ENCODE measurements around the gene MSRB1.
A peak's percentile ranks its signal among the peaks of the same experiment; 100 is the strongest.
"Not testable (repeated sequence)": the region's sequence is repeated elsewhere in the genome, so short reads cannot be mapped to it uniquely, and the experiment has no call there.

MSRB1 gene

GRCh38 chr16:1968146-1968953 is 25.4 kb upstream of the MSRB1 start:
- H3K9me3 ChIP-seq (ENCODE audit: control insufficient read depth, insufficient read depth, low read length), result no peaks in the 10 kb centered on the region
- no CpG with 5 or more reads among the region's 41 CpGs for WGBS (ENCODE audit: insufficient coverage, insufficient read length)

GRCh38 chr16:1966460-1966859 is 23.5 kb upstream of the MSRB1 start, which contains the start of gene RNF151:
TSS of gene RNF151 (plus strand) at chr16:1966856. CDS start at chr16:1966882, 26 bp downstream.
- Histone ChIP-seq H3K36me3 (ENCODE audit: control insufficient read depth, insufficient read depth, low read length) (peaks cover 18% of the 10 kb centered on the region), H3K4me3 (ENCODE audit: low read length) (peak within 1 kb of the TSS; percentile 92; the same call in 1 of the 2 replicates), H3K4me1 (ENCODE audit: control insufficient read depth, insufficient read depth, low read length) (0 out of 2 replicates have a peak, but pooled peaks cover 2% of the 10 kb centered on the region), H3K27ac (ENCODE audit: low read length) (no peak within 1 kb of the TSS), H3K27me3 (ENCODE audit: control insufficient read depth, insufficient read depth, low read length) (no peaks in the 10 kb centered on the region), H3K9me3 (ENCODE audit: control insufficient read depth, insufficient read depth, low read length) (no peaks in the 10 kb centered on the region)
- no CpG with 5 or more reads among the region's 6 CpGs for WGBS (ENCODE audit: insufficient coverage, insufficient read length)
- no peak for DNase-seq (ENCODE audit: low read depth, low spot score)

More at GRCh38 chr16:1968146-1968953, 25.4 kb upstream of the MSRB1 start:
- no peak for DNase-seq (ENCODE audit: low read depth, low spot score)
- H3K4me1 ChIP-seq (ENCODE audit: control insufficient read depth, insufficient read depth, low read length), result peaks cover 5% of the 10 kb centered on the region
- H3K27ac ChIP-seq (ENCODE audit: low read length), result no peak overlapping the region
- peaks cover 6% of the 10 kb centered on the region for H3K36me3 ChIP-seq (ENCODE audit: control insufficient read depth, insufficient read depth, low read length)
- no peaks in the 10 kb centered on the region for H3K27me3 ChIP-seq (ENCODE audit: control insufficient read depth, insufficient read depth, low read length)
- H3K4me3 ChIP-seq (ENCODE audit: low read length), result no peak overlapping the region

DNA sequence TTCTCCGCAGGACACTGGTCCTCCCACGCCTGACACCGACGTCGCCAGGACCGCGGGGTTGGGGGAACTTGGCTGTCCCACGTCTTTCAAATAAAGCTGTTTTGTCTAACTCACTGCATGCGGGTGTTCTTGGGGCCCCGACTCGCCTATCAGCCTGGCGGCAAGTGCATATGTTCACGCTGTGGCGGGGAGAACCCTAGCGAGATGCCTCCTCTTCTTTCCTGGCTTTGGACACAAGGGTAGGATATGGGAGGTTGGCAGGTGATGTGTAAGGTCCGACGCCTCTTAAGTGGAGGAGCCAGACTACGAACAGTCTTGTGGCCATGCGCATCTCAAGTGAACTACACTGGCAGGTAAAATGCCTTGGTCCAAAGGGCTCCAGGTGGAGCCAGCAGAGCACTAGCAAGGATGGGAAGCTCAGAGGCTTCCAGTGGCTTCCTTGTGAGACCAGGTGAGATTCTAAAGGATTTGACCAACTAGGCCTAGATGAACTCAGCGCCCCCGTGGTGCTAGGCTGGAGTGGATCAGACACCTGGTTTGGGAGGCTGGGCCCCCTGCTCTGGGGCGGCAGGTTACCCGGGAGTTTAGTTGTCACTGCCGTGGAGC is 22.5 kb upstream of the MSRB1 start:
- DNase-seq (ENCODE audit: low read depth, low spot score), result no peak
- WGBS (ENCODE audit: insufficient coverage, insufficient read length), result no CpG with 5 or more reads among the region's 24 CpGs
- peaks cover 18% of the 10 kb centered on the region for H3K36me3 ChIP-seq (ENCODE audit: control insufficient read depth, insufficient read depth, low read length)
- no peaks in the 10 kb centered on the region for H3K9me3 ChIP-seq (ENCODE audit: control insufficient read depth, insufficient read depth, low read length)
- no peak overlapping the region for H3K27ac ChIP-seq (ENCODE audit: low read length)
- H3K27me3 ChIP-seq (ENCODE audit: control insufficient read depth, insufficient read depth, low read length), result no peaks in the 10 kb centered on the region
- peak overlapping the region; percentile 92 for H3K4me3 ChIP-seq (ENCODE audit: low read length)
- H3K4me1 ChIP-seq (ENCODE audit: control insufficient read depth, insufficient read depth, low read length), result no peaks in the 10 kb centered on the region

GRCh38 chr16:1964506-1965395 is 21.8 kb upstream of the MSRB1 start, which contains the start of gene RPS2:
TSS of gene RPS2 (minus strand) at chr16:1964826. CDS start at chr16:1964625, 201 bp downstream.
- H3K27me3 ChIP-seq (ENCODE audit: control insufficient read depth, insufficient read depth, low read length), result no peaks in the 10 kb centered on the region
- no peaks in the 10 kb centered on the region for H3K9me3 ChIP-seq (ENCODE audit: control insufficient read depth, insufficient read depth, low read length)
- H3K27ac ChIP-seq (ENCODE audit: low read length), result no peak within 1 kb of the TSS
- WGBS (ENCODE audit: insufficient coverage, insufficient read length), result no CpG with 5 or more reads among the region's 97 CpGs
- peak; percentile 89 for DNase-seq (ENCODE audit: low read depth, low spot score)
- H3K36me3 ChIP-seq (ENCODE audit: control insufficient read depth, insufficient read depth, low read length), result peaks cover 18% of the 10 kb centered on the region
- H3K4me1 ChIP-seq (ENCODE audit: control insufficient read depth, insufficient read depth, low read length), result no peaks in the 10 kb centered on the region
- H3K4me3 ChIP-seq (ENCODE audit: low read length), result peak within 1 kb of the TSS; percentile 92

DNA sequence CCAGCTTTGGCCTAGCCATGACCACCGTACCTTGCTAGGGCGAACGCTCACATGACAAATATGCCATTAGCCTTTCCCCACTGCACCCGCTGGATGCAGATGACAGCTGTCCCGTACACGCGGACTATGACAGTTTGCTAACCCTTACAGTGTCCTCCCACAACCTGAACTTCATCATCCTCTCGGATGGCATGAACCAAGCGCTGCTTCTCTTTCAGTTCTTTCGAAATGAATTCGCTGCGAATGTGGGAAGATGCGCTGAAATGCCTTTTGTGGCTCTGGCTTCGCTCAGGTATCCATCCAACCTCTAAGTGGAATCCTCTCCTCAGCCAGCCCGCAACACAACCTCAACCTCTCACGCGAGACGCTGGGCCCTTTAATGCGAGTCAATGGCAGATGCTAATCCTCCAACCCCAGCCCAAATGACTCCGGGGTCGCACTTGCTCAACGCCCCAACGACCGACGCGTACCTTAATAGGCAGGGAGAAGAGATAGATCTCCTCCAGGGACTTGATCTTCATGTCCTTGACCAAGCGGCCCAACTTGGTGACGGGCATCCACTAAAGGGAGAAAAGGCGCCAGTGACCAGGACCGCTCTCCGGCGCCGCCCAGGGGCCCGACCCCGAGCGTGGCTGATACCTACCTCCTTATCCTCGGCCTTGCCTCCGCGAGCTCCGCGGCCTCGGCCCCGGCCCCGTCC is 21.0 kb upstream of the MSRB1 start:
- no peak for DNase-seq (ENCODE audit: low read depth, low spot score)

GRCh38 chr16:1962161-1963153 is 19.5 kb upstream of the MSRB1 start:
- WGBS (ENCODE audit: insufficient coverage, insufficient read length), result no CpG with 5 or more reads among the region's 37 CpGs
- DNase-seq (ENCODE audit: low read depth, low spot score); H3K9me3 ChIP-seq (ENCODE audit: control insufficient read depth, insufficient read depth, low read length); H3K27ac ChIP-seq (ENCODE audit: low read length); H3K4me3 ChIP-seq (ENCODE audit: low read length); H3K27me3 ChIP-seq (ENCODE audit: control insufficient read depth, insufficient read depth, low read length); H3K4me1 ChIP-seq (ENCODE audit: control insufficient read depth, insufficient read depth, low read length): not testable (repeated sequence)
- peaks cover 18% of the 10 kb centered on the region; the same call in 1 of the 2 replicates for H3K36me3 ChIP-seq (ENCODE audit: control insufficient read depth, insufficient read depth, low read length)

More for the DNA sequence above, 21.0 kb upstream of the MSRB1 start:
- no peaks in the 10 kb centered on the region for H3K9me3 ChIP-seq (ENCODE audit: control insufficient read depth, insufficient read depth, low read length)
- no peaks in the 10 kb centered on the region for H3K4me1 ChIP-seq (ENCODE audit: control insufficient read depth, insufficient read depth, low read length)
- H3K36me3 ChIP-seq (ENCODE audit: control insufficient read depth, insufficient read depth, low read length), result peaks cover 18% of the 10 kb centered on the region
- H3K27me3 ChIP-seq (ENCODE audit: control insufficient read depth, insufficient read depth, low read length), result no peaks in the 10 kb centered on the region
- peak overlapping the region; percentile 74 for H3K4me3 ChIP-seq (ENCODE audit: low read length)
- no CpG with 5 or more reads among the region's 44 CpGs for WGBS (ENCODE audit: insufficient coverage, insufficient read length)
- H3K27ac ChIP-seq (ENCODE audit: low read length), result no peak overlapping the region

- Histone ChIP-seq H3K4me3 (ENCODE audit: low read length) (no peak overlapping the region), H3K36me3 (ENCODE audit: control insufficient read depth, insufficient read depth, low read length) (peaks cover 18% of the 10 kb centered on the region; the same call in 1 of the 2 replicates), H3K4me1 (ENCODE audit: control insufficient read depth, insufficient read depth, low read length) (no peaks in the 10 kb centered on the region), H3K27me3 (ENCODE audit: control insufficient read depth, insufficient read depth, low read length) (no peaks in the 10 kb centered on the region), H3K27ac (ENCODE audit: low read length) (no peak overlapping the region), H3K9me3 (ENCODE audit: control insufficient read depth, insufficient read depth, low read length) (no peaks in the 10 kb centered on the region)
- WGBS (ENCODE audit: insufficient coverage, insufficient read length), result no CpG with 5 or more reads among the region's 6 CpGs
- DNase-seq (ENCODE audit: low read depth, low spot score), result no peak
Observed at GRCh38 chr16:1961651-1962067, 18.7 kb upstream of the MSRB1 start.

DNA sequence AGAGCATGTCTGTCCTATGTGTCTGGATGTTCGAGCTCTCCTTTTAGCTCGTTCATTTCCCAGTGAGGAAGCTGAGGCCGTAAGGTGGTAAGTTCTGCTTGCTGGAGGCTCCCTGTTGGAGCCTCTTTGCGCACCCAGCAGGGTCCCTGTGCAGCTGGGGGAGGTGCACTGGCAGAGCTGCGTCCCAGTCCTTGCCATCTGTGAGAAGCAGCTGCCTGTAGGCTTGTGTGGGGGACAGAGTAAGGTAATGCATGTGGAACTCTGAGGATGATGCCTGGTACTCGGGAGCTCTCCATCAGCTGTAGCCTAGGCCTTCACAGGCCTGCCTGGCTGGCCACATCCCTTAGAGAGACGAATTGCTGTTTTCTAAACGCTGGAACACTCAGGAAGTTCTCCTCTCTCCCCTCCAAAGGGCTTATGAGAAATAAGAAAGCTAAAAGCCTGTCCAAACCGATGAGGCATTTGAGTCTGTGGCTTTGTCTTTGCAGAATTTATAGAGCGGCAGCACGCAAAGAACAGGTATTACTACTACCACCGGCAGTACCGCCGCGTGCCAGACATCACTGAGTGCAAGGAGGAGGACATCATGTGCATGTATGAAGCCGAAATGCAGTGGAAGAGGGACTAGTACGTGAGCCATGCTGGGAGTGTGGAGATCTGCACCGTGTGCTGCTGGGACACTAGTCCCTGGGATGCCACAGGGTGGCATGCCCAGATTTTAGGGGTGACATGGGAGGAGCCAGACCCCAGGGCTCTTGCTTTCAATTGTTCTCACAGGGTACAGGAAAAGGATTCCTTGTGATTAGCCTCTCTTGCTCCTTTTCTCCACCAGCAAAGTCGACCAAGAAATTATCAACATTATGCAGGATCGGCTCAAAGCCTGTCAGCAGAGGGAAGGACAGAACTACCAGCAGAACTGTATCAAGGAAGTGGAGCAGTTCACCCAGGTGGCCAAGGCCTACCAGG is 17.9 kb upstream of the MSRB1 start:
- H3K4me3 ChIP-seq (ENCODE audit: low read length), result peak overlapping the region; percentile 8; the same call in 1 of the 2 replicates
- no peak for DNase-seq (ENCODE audit: low read depth, low spot score)
- no peaks in the 10 kb centered on the region for H3K9me3 ChIP-seq (ENCODE audit: control insufficient read depth, insufficient read depth, low read length)
- no peak overlapping the region for H3K27ac ChIP-seq (ENCODE audit: low read length)
- peaks cover 18% of the 10 kb centered on the region; the same call in 1 of the 2 replicates for H3K36me3 ChIP-seq (ENCODE audit: control insufficient read depth, insufficient read depth, low read length)
- no peaks in the 10 kb centered on the region for H3K27me3 ChIP-seq (ENCODE audit: control insufficient read depth, insufficient read depth, low read length)
- H3K4me1 ChIP-seq (ENCODE audit: control insufficient read depth, insufficient read depth, low read length), result no peaks in the 10 kb centered on the region
- no CpG with 5 or more reads among the region's 20 CpGs for WGBS (ENCODE audit: insufficient coverage, insufficient read length)

Measured in iPS DF 6.9 (cell line).